Activated CD8-positive, alpha-beta memory T cell treated with anti-CD3 and anti-CD28 coated beads for 24 hours (primary cell): Measurements from ENCODE around the gene SPEF1.
A peak's percentile ranks its signal among the peaks of the same experiment; 100 is the strongest.
"Not testable (repeated sequence)": the region's sequence is repeated elsewhere in the genome, so short reads cannot be mapped to it uniquely, and the experiment has no call there.

Source experiments
- DNase-seq: peaks from one replicate; pipeline ENCODE4 v3.0.0-alpha.2; 2020

Gene SPEF1

GRCh38 chr20:3804781-3805180 lies 23.5 kb upstream of the SPEF1 start:
- DNase-seq: no peak

- DNase-seq: no peak
Measured at GRCh38 chr20:3804254-3804751, 23.1 kb upstream of the SPEF1 start.

- DNase-seq: no peak
Measured at GRCh38 chr20:3803854-3804253, 22.6 kb upstream of the SPEF1 start.

- DNase-seq: no peak
Measured at GRCh38 chr20:3803289-3803688, 22.0 kb upstream of the SPEF1 start.

- no peak for DNase-seq
Measured at GRCh38 chr20:3802524-3803239, 21.4 kb upstream of the SPEF1 start.

GRCh38 chr20:3801846-3802245 lies 20.6 kb upstream of the SPEF1 start:
- DNase-seq: no peak

- DNase-seq: no peak
Measured at GRCh38 chr20:3801299-3801698, 20.1 kb upstream of the SPEF1 start.

- no peak for DNase-seq
Measured at GRCh38 chr20:3800878-3801260, 19.6 kb upstream of the SPEF1 start.

GRCh38 chr20:3800256-3800877 lies 19.1 kb upstream of the SPEF1 start:
- no peak for DNase-seq

- no peak for DNase-seq
Measured at GRCh38 chr20:3798908-3799248, 17.6 kb upstream of the SPEF1 start.

- DNase-seq: no peak
Measured at GRCh38 chr20:3798373-3798768, 17.1 kb upstream of the SPEF1 start.

- DNase-seq: no peak
Measured at GRCh38 chr20:3797592-3798372, 16.5 kb upstream of the SPEF1 start.

GRCh38 chr20:3797226-3797545 lies 15.9 kb upstream of the SPEF1 start:
- DNase-seq: no peak

GRCh38 chr20:3796477-3797225 lies 15.4 kb upstream of the SPEF1 start:
- DNase-seq: no peak

- peak; percentile 94 for DNase-seq
Measured at GRCh38 chr20:3795511-3796468, 14.5 kb upstream of the SPEF1 start, which contains the start of gene CDC25B. CDC25B (plus strand) TSS chr20:3796310; CDS start chr20:3796532, 222 bp downstream.

- DNase-seq: no peak
Measured at GRCh38 chr20:3794701-3795420, 13.6 kb upstream of the SPEF1 start.

- DNase-seq: not testable (repeated sequence)
Measured at GRCh38 chr20:3794168-3794567, 12.9 kb upstream of the SPEF1 start.

GRCh38 chr20:3789201-3789600 lies 8.0 kb upstream of the SPEF1 start:
- not testable (repeated sequence) for DNase-seq

- DNase-seq: no peak
Measured at GRCh38 chr20:3788685-3789155, 7.5 kb upstream of the SPEF1 start.

- no peak for DNase-seq
Measured at GRCh38 chr20:3787324-3788014, 6.2 kb upstream of the SPEF1 start.
